Lung (tissue), 12 donors: ENCODE measurements around the gene CFAP100. TPM values are rescaled to one million over a fixed set of nuclear protein-coding genes. Genes with fewer than 3 reads are reported as not detected.

Experiments
- ATAC-seq: fragments of 200-7000 bp; cut with Tn5 transposase; one replicate; pipeline ENCODE4 v1.9.1; 2020; ENCODE audit warnings: moderate number of reproducible peaks; ENCODE audit not compliant: insufficient read depth, low FRiP score
- DNase-seq, 3 donors: peaks; one replicate each; pipeline ENCODE4 v3.0.0-alpha.2; 2013 to 2017
- H3K27ac ChIP-seq, 2 donors: one replicate each; pipeline ENCODE4 v1.5.1; 2013; ENCODE audit warnings: mild to moderate bottlenecking in 2 of 2, moderate library complexity in 2 of 2, control low read depth in 1 of 2, inconsistent platforms in 1 of 2, low read depth in 1 of 2, low read length in 1 of 2
- H3K27me3 ChIP-seq, 3 donors: one replicate each; pipeline ENCODE4 v1.5.1; 2013; ENCODE audit warnings: low read length in 2 of 3; ENCODE audit not compliant: control insufficient read depth in 3 of 3, insufficient read depth in 3 of 3
- H3K36me3 ChIP-seq, 4 donors: one replicate each; pipeline ENCODE4 v1.5.1; 2013; ENCODE audit warnings: low read length in 4 of 4, mild to moderate bottlenecking in 1 of 4, moderate library complexity in 1 of 4; ENCODE audit not compliant: control insufficient read depth in 4 of 4, insufficient read depth in 4 of 4
- H3K4me1 ChIP-seq, 5 donors: one replicate each; pipeline ENCODE4 v1.5.1; 2013; ENCODE audit warnings: low read length in 5 of 5, mild to moderate bottlenecking in 2 of 5, moderate library complexity in 1 of 5; ENCODE audit not compliant: control insufficient read depth in 5 of 5, insufficient read depth in 5 of 5
- H3K4me3 ChIP-seq: one replicate; pipeline ENCODE4 v1.5.1; 2013; ENCODE audit warnings: mild to moderate bottlenecking, control low read depth, moderate library complexity
- H3K9ac ChIP-seq, 2 donors: one replicate each; pipeline ENCODE4 v1.5.1; 2013; ENCODE audit warnings: low read length in 2 of 2, control low read depth in 1 of 2; ENCODE audit not compliant: insufficient read depth in 1 of 2
- H3K9me3 ChIP-seq, 4 donors: one replicate each; pipeline ENCODE4 v1.5.1; 2013; ENCODE audit warnings: low read length in 3 of 4, mild to moderate bottlenecking in 1 of 4, moderate library complexity in 1 of 4; ENCODE audit not compliant: control insufficient read depth in 4 of 4, insufficient read depth in 3 of 4
- WGBS, 2 donors: extraction: QIAGEN DNeasy Blood & Tissue Kit; methylation state at CpG; one replicate each; pipeline ENCODE4 v1.1.7; 2013; 5-methylcytosine and 5-hydroxymethylcytosine counted together
- polyA plus RNA-seq, 2 donors: library from polyadenylated mRNA; stranded (reverse); fragments of 200-250 nt; gene quantifications; one replicate each; pipeline ENCODE4 v1.2.1, GENCODE V29; 2013
- total RNA-seq, 2 donors: library from RNA; depleted of rRNA in 1 of 2; stranded (reverse); fragments of >200 nt in 1 of 2; gene quantifications; one replicate each; pipeline ENCODE4 v1.2.1, GENCODE V29; 2014 to 2021
- TF ChIP-seq, protein P1 (sequence below): IDR thresholded peaks from 2 replicates; pipeline ENCODE4 v1.5.1; 2012; ENCODE audit warnings: mild to moderate bottlenecking; ENCODE audit errors: control extremely low read depth, extremely low read depth
- donor health status: control.
- donor health status: control.
- donor health status: Bipolar disorder and iron deficiency.
- donor health status: healthy.
- donor health status: DM: yes; HTN: yes; CAD: no.

CFAP100 gene
- total and polyA plus RNA-seq, 4 donors, result 7.7 to 31.9 (median 11.5) TPM

- no peak overlapping the region for H3K27ac ChIP-seq
- DNase-seq (no peak), ATAC-seq (no peak)
- no peaks in the 10 kb centered on the region for H3K36me3 ChIP-seq
- H3K4me3 ChIP-seq, result no peak overlapping the region
- TF ChIP-seq, protein P1, sequence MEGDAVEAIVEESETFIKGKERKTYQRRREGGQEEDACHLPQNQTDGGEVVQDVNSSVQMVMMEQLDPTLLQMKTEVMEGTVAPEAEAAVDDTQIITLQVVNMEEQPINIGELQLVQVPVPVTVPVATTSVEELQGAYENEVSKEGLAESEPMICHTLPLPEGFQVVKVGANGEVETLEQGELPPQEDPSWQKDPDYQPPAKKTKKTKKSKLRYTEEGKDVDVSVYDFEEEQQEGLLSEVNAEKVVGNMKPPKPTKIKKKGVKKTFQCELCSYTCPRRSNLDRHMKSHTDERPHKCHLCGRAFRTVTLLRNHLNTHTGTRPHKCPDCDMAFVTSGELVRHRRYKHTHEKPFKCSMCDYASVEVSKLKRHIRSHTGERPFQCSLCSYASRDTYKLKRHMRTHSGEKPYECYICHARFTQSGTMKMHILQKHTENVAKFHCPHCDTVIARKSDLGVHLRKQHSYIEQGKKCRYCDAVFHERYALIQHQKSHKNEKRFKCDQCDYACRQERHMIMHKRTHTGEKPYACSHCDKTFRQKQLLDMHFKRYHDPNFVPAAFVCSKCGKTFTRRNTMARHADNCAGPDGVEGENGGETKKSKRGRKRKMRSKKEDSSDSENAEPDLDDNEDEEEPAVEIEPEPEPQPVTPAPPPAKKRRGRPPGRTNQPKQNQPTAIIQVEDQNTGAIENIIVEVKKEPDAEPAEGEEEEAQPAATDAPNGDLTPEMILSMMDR, result no peak
- peaks cover 0 to 2% (median under 1%) of the 10 kb centered on the region in 3 donors for H3K27me3 ChIP-seq
- H3K9me3 ChIP-seq, result peaks cover 0 to 3% (median 1%) of the 10 kb centered on the region in 4 donors
- no peak overlapping the region for H3K9ac ChIP-seq
- peaks cover 0 to 3% (median 0%) of the 10 kb centered on the region in 5 donors for H3K4me1 ChIP-seq
- 90 to 91% methylated on average over 14 of the region's 14 CpGs for WGBS, 2 donors
Observed at GRCh38 chr3:126398423-126399350, 4.0 kb downstream of the CFAP100 start.

- Histone ChIP-seq H3K27ac (no peak overlapping the region), H3K4me3 (no peak overlapping the region), H3K36me3 (no peaks in the 10 kb centered on the region), H3K27me3 (peaks cover 0 to 2% (median 0%) of the 10 kb centered on the region in 3 donors), H3K4me1 (peaks cover 0 to 3% (median 0%) of the 10 kb centered on the region in 5 donors), H3K9me3 (peaks cover 0 to 3% (median 1%) of the 10 kb centered on the region in 4 donors), H3K9ac (no peak overlapping the region)
- ATAC-seq, result peak; percentile 23
- DNase-seq, result no peak
- TF ChIP-seq, protein P1, result no peak
- 63 to 80% methylated on average over 1 of the region's 1 CpG for WGBS, 2 donors
Observed at GRCh38 chr3:126399351-126399735, 4.6 kb downstream of the CFAP100 start.

DNA sequence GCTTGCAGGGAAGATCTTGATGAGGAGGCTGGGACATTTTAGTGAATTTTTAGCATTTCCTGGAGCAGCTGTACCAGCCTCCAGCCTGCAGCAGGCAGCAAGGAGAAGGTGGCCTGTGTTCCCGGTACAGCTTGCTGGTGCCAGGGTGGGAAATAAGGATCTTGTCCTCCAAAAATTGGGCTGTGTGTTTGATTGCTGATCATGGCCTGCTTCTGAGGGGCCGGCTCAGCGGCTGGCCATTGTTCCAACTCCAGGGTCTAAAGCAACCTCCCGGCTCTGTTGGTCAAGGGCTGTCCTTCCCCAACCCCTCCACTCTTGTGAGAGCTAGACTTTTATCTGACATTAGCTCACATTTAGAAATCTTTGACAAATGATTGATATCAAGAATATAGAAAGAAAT is 5.0 kb downstream of the CFAP100 start:
- Histone ChIP-seq H3K36me3 (no peaks in the 10 kb centered on the region), H3K27ac (no peak overlapping the region), H3K9ac (no peak overlapping the region), H3K4me3 (no peak overlapping the region), H3K9me3 (peaks cover 0 to 3% (median 1%) of the 10 kb centered on the region in 4 donors), H3K4me1 (peaks cover 0 to under 1% (median 0%) of the 10 kb centered on the region in 5 donors), H3K27me3 (no peaks in the 10 kb centered on the region)
- WGBS, 2 donors, result 93 to 94% methylated on average over 4 of the region's 4 CpGs
- TF ChIP-seq, protein P1, result no peak
- DNase-seq (no peak), ATAC-seq (no peak)
